NCI-H82 treated with DMSO at 0.1 percent for 48 hours (cell line): ENCODE results near the gene FAM81B.
"Not testable (repeated sequence)": the region's sequence is repeated elsewhere in the genome, so short reads cannot be mapped to it uniquely, and the experiment has no call there.

Experiments used
- DNase-seq: peaks from one replicate; lab custom pipeline; 2025; ENCODE audit not compliant: unreplicated experiment; lab: John Stamatoyannopoulos, UW

Gene FAM81B, protein sequence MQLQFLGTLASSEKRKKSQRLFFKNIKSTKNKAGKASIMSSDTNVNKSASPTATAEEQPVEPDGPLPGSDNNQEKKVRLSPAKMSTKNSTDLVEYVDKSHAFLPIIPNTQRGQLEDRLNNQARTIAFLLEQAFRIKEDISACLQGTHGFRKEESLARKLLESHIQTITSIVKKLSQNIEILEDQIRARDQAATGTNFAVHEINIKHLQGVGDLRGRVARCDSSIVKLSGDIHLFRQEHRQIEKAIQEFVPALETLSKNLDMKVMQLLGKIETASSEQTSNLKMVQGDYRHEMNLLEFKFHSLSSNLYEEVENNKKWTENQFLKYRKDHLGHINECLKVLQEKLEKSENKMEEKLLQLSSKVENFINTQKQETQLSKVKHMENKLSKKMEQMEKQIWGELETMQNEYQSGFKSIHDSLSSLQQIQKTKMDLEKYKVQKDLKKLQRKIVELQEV

DNA sequence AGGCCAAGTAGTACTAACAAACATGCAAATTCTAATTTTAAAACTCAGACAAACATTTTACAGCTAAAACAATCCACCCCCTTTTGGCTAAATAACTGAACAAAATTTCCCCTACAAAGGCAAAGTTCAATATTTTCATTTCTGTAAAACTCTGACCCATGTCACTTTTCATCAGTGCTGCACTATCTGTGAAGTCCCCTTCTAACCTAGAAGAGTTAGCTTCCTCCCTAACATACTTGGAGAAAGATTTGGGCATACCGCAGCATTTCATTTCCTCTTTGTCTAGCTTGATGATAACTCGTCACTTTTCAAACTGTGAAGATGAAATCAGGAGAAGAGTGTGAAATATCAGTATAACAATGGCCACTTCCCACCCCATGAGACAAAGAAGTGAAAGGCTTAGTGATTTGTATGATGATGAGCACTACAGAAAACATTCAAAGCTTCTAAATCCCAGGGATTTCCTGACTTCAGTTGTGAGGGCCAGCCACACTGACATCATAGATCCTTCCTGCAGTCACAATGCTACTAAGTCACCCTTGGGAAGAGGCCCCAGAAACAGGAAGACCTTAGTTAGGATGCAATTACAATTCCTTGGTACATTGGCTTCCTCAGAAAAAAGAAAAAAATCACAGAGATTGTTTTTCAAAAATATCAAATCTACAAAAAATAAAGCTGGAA is at the start of gene FAM81B:
Gene FAM81B (plus strand): TSS at position 555 of the 681 bp plus-strand sequence. CDS start 24 bp downstream, at position 579.
- DNase-seq = no peak

DNA sequence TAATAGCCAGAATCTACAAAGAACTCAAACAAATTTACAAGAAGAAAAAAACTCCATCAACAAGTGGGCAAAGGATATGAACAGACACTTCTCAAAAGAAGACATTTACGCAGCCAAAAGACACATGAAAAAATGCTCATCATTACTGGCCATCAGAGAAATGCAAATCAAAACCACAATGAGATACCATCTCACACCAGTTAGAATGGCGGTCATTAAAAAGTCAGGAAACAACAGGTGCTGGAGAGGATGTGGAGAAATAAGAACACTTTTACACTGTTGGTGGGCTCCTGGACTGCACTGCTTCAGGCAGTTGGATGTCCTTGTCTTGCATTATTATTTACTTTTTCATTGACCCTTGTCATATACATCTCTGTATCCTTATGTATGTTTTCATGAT is 49.7 kb upstream of the FAM81B start:
- DNase-seq = not testable (repeated sequence)

DNA sequence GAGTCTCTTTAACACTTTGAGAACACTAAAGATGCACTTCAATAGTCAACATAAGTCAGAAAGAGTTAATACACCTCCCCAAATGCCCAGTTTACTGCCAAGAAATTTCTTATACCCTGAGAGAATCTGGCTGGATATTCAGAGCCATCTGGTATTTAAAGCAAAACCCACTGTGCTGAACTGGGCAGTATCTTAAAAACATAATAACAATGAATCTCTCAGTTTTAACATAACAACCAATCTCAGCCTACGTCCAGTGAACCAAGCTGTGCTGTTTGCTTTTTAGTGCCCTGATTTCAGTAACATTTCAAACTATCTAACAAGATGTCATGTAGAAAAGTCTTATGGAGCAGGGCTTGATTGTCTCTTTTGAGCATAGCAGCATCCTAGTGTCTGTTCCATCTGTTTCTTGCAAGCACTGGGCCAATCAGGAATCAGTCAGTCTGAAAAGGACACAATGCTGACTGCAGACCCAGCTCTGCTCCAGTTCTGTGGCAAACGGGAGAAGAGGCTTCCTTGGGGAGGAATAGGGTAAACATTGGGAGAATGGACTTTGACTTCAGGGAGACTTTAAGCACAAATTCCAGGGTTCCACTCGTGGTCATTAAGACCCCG is 43.6 kb upstream of the FAM81B start:
- no peak for DNase-seq

DNA sequence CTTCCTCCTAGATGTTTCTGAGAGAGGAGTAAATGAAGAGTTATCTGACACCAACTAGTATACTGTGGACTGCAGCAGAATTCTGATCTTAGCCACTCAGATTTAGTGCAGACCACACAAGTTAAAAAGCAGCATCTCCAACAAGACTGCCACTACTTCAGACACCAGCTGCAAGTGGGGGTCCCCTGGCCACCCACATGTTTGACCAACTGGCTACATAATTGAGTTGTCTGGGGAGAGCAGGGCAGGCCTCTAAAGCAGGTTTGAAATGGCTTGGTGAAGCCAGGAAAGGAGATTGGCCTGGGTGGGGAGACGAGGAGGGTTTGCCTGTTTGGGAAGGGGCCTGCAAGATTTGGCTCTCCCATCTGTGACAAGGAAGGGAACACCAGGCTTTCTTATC is 40.5 kb upstream of the FAM81B start:
- DNase-seq = no peak

DNA sequence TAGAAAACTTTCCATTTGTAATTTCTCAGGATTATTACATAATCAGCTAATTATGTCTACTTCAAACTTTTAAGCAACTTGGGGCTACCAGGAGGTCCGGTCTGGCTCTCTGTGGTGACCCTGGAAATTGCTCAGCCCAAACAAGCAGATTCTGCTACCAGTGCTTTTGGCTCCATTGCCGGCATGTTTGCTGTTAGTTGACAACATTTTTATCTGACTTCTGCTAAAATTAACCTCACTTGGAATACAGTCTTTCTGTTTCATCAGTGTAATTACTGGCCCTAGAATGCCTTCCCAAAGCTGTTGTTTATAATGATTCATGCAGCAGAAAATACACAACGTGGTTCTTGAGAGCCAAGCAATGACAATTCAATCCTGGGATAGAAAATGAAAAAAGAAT is 38.5 kb upstream of the FAM81B start:
- DNase-seq = no peak

DNA sequence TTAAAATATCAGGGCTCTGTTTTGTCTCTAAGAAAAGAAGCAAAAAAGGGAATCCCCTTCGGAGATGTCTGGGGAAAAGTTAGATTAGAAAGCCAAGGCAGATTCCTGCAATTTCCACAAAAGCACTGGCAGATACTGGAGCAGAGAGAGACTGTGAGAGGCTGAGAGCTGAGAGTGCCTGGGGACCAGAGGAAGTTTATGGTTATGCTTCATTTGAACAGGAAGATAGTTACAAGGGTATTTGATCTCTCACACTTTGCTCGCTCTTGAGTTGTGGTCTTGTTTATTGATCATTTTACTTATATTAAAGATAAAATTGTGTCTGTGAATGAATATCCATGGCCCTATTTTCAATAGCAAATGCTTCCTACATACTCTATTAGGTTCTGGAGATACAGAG is 32.8 kb upstream of the FAM81B start:
- no peak for DNase-seq

DNA sequence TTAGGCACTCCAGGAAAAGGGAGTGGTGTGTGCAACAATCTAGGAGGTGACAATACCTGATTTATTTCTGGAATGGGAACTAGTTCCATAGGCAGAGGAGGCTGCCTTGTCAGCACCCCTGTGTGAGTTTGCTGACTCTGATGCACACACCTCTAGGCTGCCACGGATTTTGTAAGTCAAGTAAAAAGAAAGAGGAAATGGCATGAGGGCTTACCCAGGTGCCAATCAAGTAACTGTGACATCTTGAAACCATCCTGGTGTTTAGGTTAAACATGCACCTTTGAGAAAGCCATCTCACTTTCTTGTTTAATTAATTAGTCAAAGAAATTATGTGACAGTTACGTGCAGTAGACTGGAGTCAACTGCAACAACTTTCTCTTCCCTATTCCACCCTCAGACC is 32.3 kb upstream of the FAM81B start:
- no peak for DNase-seq

DNA sequence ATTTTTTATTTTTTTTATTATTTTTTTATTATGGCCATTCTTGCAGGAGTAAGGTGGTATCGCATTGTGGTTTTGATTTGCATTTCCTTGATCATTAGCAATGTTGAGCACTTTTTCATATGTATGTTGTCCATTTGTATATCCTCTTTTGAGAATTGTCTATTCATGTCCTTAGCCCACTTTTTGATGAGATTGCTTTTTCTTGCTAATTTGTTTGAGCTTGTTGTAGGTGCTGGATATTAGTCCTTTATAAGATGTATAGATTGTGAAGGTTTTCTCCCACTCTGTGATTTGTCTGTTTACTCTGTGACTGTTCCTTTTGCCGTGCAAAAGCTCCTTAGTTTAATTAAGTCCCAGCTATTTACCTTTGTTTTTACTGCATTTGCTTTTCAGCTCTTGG is 30.5 kb upstream of the FAM81B start:
- DNase-seq = not testable (repeated sequence)

DNA sequence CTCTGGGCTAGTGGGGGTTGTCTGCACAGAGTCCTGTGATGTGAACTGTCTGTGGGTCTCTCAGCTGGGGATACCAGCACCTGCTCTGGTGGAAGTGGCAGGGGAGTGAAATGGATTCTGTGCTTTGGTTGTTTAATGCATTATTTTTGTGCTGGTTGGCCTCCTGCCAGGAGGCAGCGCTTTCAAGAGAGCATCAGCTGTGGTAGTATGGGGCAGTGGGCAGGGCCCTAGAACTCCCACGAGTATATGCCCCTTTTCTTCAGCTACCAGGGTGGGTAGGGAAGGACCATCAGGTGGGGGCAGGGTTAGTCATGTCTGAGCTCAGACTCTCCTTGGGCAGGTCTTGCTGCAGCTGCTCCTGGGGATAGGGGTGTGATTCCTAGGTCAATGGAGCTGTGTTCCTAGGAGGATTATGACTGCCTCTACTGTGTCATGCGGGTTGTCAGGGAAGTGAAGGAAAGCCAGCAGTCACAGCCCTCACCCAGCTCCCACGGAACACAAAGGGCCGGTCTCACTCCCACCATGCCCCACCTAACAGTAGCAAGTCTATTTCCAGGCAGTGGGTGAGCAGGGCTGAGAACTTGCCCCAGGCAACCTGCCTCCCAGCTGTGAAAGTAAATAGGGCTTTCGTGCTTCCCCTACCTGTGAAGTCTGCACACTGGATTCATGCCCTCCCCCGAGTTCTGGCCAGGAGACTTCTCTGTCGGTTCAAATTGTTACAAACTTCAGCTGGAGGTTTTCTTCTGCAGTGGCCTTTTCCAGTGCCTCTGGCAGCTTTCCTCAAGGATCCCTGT is 25.7 kb upstream of the FAM81B start:
- no peak for DNase-seq

DNA sequence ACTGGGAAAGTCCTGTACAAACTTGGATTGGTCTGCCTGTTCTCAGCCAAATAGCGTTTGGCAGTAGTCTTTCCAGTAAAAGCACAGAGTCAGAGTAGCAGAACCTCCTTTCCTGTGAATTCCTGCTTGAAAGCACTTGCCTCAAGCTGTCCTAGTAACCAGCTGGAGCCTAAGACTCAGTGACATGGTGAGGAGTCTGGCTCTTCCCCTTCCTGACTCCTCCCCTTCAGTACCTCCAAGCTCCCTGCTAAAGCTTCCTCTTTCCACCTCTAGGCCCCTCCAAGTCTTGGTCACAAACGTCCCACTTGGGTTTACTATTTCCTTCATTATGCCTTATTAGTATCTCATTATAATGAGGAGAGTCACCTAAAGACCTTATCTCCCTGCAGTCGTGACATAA is 21.4 kb upstream of the FAM81B start:
- DNase-seq = no peak

DNA sequence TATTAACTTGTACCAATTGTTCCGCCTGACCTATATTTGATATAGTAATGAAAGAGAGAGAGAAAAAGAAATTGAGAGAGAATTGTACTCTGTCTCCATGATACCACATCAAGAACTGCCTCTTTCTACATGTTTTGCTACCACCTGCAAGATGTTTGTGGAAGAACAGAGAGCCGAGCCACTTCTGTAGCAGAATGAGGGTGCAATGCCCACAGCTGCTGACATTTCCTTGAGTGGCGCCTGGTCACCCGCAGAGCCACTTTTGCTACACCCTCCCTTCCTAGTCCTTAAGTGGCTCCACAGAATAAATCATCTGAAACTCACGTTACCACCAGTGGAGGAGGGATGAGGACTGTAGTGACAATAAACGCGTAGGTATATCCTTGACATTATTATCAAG is 17.1 kb upstream of the FAM81B start:
- DNase-seq = no peak

DNA sequence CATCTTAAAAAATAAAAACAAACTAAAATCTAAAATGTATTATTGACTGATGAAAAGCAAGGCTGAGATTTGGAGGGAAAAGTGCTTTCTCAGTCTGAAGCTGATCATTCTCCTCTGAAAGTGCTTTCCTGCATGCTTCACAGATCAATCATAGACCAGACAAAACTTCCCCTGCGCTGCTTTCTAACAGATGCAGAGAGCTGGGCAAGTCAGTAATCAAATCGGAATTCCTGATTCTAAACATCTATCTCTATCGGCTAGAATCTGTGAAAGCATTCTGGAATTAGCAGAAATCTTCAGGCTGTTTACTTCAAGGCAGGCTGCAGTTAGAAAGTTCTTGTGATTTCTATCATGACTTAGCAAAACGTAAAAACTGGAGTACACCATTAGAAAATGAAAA is 15.6 kb upstream of the FAM81B start:
- no peak for DNase-seq

DNA sequence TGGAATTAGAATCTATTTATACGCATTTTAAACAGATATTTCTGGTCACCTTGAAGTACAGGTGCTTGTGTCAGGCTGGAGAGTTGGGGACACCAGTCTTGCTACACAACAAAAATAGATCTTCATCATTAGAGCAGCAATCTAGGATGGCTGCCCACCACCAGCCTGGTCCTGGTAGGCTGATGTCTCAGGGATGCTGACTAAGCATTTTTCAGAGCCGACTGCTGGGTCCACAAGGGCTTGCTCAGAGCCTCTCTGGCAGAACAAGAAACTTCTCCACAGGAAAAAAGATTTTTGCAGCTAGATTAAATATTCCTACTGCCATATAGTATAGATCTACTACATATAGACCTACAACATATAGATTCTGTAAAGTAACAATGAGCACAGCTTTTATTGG is 12.0 kb upstream of the FAM81B start:
- DNase-seq = no peak

DNA sequence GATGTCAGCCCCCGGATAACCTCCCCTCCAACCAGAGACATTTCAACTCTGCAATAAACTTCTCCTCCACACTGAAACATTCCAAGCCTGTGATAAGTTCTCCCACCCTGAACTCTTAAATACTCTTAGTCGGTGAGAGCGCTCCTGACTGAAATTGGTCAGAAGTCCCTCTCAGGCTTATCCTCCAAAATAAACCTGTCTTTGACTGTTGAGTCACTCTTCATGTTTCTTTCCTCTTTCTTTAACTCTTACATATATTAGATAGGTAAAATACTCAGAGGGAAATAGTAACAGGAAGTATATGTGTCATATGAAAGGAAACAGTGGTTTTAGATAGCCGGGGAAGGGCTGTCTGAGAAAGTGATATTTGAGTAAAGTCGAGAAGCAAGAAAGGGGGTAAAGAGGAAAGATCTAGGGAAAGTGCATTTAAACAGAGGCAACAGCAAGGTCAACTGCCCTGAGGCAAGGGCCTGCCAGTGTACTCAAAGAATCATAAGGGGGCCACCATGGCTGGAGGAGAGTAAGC is 11.0 kb upstream of the FAM81B start:
- DNase-seq = no peak

DNA sequence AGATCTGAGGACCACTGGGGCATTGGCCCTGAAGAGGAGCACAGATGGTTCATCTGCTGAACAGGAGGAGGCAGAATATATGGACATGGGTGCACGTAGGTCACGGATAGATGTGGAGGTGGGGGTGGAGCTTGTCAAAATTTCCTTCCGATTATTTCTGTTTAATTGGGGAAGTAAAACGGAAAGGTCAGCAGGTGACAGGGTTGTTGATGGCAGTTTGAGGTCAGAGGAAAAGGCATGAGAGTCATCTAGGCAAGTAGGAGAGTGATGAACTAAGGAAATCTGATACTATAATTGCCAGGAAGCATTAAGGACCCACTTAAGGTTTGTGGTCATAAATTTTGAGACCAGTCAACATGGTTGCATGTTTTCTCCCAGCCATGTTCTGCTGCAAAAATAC is 8.4 kb upstream of the FAM81B start:
- no peak for DNase-seq

DNA sequence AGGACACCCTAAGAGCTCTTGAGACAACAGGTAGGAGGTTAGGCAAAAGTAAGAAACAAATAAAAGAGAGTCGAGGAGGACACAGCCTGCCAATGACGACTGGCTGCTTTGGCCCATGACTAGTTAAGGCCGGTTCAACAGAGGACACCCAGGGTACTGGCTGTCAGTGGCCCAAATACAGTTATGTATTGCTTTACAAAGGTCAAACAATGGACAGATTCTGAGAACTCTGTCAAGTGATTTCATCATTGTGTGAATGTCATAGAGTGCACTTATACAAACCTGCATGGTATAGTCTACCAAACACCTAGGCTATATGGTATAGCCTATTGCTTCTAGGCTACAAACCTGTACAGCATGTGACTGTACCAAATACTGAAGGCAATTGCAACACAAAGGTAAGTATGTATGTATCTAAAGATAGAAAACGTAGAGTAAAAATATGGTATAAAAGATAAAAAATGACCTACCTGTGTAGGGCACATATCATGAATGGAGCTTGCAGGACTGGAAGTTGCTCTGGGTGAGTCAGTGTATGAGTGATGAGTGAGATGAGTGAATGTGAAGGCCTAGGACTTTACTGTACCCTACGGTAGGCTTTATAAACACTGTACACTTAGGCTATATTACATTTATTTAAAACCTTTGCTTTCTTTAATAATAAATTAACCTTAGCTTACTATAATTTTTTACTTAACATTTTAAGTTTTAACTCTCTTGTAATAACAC is 6.5 kb upstream of the FAM81B start:
- DNase-seq = no peak

DNA sequence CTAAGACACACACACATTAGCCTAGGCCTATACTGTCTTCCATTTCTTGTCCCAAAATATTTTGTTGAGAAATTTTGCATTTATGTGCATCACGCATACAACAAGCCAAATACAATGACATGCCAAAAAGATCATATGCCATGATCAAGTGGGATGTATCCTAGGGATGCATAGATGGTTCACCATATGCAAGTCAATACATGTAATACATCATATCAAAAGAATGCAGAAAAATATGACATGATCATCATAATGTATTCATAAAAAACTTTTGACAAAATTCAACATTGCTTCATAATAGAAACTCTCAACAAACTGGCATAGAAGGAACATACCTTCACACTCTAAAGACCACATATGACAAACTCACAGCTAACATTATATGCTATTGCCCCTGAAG is 5.8 kb upstream of the FAM81B start:
- DNase-seq = no peak

DNA sequence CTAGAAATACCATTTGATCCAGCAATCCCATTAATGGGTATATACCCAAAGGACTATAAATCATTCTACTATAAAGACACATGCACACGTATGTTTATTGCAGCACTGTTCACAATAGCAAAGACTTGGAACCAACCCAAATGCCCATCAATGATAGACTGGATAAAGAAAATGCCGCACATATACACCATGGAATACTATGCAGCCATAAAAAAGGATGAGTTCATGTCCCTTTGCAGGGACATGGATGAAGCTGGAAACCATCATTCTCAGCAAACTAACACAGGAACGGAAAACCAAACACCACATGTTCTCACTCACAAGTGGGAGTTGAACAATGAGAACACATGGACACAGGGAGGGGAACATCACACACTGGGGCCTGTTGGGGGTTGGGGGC is 799 bp downstream of the FAM81B start:
- not testable (repeated sequence) for DNase-seq

DNA sequence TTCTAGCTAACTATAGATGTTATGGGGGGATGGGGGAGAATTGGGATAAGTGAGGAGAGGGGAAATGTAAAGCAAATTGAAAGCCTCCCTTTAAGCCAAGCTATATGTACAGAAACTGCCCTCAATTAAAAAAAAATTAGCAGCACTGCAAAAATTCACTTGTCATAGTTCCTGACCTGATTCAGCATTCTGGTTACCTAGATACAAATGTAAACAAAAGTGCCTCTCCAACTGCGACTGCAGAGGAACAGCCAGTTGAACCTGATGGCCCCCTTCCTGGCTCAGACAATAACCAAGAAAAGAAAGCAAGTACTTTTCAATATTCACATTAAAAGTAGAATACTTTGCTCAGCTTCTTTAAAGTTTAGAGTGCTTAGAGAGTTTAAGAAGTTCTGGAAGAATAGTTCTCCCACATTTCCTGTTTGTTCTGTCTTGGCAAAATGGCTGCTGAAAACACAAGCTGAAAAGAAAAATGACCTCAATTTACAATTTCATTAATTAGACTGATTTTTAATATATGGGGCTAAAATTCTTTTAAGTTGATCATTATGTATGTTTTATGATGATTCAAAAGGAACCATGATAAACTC is 1.5 kb downstream of the FAM81B start:
- no peak for DNase-seq

DNA sequence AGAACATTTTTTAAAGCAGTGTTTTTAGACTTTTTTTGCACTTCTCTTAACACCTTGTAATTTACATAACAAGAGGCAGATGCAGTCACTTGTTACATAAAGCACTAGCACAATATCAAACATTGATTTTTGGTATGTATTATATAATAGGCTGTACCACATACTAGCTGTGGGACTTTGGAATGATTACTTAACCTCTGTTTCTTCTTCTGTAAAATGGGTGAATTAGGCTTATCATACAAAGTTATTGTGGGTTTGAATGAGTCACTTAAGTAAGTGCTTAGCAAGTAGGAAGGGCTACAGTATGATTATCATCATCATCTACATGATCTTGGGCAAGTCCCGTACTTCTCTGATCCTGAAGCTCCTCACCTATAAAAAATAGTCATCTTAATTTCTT is 2.1 kb downstream of the FAM81B start:
- no peak for DNase-seq
